ENCODE results near the gene CYB5RL.

DNA sequence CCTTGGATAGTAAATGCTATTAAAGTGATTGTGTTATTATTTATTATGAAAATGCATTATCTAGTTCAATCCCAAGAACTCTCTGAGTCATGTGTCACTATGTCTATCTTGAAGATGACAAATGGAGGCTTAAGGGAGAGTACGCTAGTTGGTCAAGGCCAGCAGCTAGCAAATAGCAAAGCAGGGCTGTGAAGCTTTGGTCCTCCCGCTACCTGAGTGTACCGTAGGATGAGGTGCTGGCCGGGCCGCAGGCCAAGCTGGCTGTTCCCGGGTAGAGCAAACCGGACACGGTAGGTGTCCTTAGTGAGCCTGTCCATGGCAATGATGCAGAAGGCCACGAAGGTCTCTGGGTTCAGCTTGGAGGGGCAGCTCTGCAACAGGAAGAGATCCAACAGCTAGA, 9.3 kb downstream of the CYB5RL start:
- TF ChIP-seq CTCF (IDR thresholded peaks at IDR 0.05) = no peak
- TF ChIP-seq POLR2A (IDR thresholded peaks at IDR 0.05) = no peak
